ENCODE data around the gene SORCS2.
A peak's percentile ranks its signal among the peaks of the same experiment; 100 is the strongest.

Gene SORCS2

DNA sequence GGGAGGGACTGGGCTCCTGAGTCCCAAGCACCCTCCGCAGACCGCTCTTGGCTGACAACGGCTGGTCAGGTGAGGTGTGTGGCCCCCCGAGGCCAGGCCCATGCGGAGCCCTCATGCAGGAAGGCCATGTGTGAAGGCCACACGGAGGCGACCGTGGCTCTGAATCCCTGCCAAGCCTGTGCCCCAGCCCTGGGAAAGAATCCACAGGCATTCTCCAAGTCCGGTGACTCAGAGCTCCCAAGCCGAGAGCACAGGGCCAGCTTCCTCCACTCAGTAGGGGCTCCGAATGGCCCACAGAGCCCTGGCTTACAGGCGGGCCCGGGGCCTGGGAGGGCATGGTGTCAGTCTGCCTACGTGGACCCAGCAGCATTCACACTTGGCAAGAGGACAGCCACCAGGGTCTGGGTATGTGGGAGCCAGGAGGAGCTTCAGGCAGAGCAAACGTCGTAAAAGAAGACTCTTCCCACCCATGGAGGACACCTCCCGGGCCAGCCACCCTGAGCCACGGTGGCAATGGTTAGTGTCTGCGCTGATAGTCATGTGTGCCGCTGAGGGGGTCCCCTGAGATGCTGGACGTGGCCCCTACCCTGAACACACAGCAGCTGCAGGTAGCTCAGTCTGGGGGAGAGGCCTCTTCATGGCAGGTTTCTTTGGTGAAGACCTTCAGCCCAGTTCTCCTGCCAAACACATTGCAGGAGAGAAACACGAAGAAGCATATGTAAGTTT lies 136.7 kb downstream of the SORCS2 start:
- DNase-seq: no peak

DNA sequence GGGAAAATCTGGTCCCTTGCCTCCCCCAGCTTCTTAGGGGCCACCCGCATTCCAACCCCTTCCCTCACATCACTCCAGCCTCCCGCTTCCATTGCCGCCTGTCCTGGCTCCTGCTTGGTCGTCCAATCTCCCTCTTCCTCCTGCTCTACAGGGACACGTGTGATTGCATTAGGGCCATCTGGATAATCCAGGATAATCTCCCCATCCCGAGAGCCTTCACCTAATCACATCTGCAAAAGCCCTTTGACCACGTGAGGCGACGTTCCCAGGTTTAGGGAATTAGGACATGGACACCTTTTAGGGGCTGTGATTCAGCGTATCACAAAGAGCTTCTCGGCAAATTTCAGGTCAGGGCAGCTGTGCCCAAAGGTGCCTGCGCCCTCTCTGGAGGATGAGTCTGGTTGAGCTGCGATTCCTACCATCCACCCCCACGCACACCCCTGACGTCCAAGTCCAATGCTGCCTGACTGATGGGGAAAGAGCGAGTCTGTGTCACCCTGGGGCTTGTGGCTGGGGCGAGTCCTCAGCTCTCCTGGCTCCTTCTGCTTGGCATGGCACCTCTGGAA lies 137.8 kb downstream of the SORCS2 start:
- DNase-seq: no peak

DNA sequence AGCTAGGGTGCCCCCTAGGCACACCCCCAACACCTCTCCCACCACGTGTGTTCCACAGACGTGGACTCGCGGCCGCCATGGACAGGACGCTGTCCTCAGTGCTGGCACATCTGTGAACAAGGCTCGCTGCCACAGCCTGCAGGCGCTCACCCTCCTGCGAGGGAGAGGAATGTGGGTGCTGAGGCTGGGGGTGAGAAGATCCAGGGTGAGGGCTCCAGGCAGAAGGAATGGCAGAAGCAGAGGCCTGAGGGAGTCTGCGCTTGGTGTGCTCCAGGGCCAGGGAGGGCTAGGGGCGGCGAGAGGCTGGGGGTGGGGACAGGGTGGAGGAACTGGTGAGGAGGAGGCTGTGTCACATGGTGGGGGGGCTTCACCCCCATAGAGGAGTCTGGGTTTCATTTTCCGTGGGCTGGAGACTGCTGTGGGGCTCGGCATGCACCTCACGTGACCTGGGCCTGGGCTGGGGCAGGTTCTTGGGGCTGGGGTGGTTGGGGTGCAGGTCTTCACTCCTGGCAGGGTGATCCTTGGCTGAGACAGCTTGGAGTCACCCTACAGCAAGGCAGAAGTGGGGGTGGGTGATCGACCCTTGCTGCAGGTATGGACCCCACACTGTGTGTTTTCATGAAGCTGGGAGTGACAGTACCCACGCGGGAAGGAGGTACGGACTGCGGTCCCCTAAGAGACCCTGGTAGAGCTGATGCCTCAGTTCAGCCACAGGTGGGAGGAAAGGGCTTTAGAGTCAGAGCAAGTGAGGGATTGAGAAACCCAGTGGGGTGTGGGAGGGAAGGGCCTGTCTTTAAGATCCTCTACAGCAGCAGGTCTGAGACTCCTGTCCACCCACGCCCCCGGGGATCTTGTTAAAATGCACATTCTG lies 138.7 kb downstream of the SORCS2 start:
- DNase-seq: no peak

DNA sequence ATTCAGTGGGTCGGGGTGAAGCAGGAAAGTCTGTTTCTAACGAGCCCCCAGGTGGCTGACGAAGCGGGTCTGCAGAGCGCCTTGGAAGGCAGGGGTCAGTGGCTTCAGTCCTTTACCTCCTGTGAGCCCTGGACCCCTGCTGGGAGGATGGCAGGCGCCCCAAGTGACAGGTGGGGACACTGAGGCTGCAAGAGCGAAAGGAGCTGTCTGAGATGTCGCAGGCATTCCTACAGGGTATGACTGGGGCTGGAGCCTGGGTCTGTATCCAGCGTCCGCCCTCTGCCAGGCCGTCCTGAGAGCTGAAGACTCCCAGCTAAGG lies 139.3 kb downstream of the SORCS2 start:
- no peak for DNase-seq

DNA sequence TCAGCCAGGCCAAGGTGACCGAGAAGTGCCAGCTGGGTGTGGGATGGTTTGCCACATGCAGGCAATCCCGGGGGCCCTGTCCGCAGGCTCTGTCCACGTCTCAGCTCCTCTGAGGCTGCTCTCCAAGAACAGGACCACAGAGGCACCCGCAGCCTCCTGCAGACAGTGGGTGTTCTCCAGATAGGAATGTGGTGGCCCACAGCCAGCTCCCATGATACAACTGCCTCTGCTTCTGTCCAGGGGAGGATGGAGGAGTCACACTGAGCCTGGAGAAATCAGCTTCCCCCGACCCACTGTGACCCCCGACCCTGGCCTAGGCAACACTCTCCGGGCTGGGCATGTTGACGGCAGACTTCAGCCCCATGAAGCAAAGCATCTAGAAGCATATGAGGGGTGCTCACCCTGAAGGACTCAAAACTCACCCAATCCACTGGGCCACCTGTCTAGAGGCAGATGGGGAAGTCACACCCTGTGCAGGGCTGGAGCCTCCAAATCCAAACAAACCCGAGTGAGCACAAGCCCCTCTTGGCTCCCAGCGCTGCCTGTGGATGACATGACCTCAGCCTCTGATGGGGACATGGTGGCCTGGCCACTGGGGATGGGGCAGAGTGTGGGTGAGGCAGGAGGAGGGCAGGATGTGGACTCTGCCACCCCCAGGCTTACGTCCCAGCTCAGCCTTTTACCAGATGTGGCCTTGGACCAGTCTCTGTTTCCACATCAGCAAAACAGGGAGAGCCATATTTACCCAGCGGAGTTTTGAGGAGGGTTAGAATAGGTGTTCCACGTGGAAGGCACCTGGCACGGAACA lies 140.1 kb downstream of the SORCS2 start:
- DNase-seq: no peak

DNA sequence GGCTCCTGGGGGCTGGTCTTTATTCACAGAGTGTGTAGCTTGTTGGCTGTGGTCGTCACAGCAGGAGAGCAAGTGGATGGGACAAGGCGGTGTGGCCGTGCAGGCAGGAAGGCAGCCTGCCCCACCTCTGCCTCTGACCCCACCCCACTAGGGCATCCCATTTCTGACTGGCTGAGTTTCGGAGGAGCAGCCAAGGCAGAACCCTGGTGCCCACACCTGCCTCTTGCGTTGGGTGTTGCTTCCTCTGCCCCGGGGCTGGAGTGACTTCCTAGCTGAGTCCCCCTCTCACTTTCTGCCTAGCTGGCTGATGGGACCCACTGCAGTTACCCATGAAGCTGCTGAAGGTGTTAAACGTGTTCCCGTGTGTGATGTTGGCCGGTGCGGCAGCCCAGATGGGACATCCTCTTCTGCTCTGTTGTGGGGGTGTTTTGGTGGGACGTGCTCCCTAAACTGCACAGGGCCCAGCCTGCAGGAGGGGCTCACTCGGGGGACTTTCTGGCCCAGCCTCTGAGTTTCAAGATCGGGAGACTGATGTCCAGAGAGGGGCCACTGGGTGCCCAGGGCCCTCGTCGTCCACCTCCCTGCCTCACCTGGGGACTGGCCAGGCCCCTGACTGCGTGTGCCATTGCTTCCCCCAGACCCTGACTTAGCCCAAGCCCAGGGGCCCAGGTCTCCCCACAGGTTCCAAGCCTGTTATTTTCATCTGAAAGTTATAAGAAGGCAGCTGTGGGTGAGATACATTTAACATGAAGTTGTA lies 140.9 kb downstream of the SORCS2 start:
- DNase-seq: no peak

DNA sequence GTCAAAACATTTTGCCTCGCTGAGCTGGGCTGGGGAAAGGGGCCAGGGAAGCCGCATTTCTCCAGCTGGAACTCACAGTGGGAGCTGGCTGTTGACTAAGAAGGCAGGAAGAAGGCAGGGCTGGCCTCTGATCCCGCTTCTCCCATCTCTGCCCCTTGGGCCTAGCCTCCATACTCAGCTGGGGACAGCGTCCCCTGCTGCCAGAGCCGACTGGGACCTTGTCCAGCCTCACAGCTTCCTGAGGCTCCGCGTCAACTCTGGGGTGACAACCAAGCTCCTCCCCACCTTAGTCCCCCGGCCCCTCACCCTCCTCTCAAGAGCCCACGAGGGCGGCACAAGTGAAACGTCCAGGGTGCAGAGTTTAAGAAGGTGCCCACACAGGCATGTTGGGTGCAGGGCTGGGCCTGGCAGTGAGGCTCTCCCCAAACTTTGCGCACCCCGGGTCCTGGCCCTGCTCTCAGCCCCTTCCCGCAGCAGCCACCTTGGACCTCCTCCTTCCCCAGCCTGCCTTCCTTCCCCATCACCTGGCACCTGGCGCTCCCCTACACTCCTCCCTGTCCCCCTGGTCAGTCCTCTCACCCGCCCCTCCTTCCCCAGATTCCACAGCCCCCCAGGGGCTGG lies 141.6 kb downstream of the SORCS2 start:
- DNase-seq: no peak

DNA sequence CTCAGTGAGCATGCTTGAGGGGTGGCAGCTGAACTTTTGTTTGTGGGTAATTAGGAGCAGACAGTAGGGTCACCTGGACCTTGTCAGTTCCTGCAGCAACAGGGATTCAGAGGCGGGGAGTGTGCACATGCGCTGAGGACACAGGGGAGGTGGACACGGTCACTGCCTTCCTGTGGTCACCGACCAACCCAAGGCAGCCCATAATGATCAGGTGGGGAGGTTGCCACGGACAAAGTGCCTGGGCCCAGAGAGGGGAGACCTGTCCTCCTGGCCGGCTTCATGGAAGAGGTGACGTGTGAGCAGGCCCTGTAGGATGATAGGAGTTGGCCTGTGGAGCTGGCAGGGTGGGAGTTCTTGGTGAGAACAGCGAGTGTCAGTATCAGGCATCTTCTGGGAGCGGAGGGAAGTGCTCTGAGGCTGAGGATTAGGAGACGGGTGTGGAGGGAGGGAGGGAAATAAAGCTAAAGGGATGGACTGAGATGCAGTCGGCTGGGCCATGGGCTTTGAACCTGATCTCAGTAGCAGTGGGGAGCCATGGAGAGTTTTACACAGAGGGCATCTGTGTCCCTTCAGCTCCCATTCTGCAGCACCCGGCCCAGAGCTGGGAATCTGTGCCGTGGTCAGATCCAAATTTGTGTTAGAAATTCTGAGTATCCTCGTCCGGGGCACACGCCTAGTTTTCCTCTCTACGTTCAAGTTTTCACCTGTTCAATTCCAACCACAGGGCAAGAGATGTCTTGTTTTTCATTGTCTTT lies 142.4 kb downstream of the SORCS2 start:
- DNase-seq: no peak

DNA sequence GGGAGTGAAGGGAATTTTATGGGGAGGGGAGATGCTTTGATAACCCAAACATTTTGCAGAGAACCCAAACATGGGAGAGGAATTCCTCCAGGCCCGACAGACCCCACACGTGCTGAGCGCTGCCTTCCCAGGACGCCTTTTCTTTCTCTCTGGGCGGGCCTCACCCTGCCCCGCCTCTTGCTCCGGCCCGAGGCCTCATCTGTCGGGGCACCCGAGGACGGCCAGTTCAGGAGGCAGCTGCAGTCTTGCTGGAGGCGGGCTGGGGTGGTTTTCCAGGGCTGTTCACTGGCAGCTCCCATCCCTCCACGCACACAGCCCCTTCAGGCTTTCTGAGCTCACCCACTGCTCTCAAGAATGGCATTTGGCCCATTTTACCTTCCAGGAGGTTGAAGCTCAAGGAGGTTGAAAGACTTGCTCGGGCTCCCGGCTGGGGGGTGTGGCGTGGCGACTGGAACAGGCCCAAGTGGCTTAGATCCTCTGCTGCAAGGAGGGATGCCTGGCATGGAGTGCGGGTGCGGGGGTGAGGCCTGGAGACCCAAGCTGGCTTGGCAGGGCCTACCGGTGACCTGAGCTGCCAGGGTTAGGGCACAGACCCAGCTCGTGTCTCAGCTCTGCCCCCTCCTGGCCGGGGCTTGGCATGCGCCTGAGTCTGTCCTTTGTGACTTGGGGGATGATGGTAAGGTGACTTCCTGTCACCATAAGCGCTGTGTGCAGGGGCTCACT lies 143.2 kb downstream of the SORCS2 start:
- peak; percentile 64 for DNase-seq

DNA sequence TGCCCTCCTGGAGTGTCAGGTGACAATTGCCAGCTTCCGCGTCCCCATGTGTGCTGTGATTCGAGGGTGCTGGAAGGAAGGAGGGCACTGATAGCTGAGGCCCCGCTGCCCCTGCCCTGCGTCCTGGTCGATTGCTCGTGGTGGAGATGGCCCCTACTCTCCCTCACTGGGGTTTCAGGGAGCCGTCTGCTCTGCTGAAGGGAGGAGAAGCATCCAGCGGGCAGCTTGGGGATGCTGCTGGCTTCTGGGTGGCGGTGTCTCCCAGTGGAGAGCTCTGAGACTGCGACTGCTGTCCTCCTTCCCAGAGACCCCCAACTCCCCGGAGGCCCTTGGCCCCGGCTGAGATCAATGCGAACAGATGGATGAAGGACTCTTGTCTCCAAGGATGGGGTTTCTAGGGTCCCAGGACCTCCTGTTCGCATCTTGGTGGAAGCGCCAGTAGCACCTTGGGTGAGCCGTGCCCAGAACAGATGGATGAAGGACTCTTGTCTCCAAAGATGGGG lies 143.8 kb downstream of the SORCS2 start:
- no peak for DNase-seq

DNA sequence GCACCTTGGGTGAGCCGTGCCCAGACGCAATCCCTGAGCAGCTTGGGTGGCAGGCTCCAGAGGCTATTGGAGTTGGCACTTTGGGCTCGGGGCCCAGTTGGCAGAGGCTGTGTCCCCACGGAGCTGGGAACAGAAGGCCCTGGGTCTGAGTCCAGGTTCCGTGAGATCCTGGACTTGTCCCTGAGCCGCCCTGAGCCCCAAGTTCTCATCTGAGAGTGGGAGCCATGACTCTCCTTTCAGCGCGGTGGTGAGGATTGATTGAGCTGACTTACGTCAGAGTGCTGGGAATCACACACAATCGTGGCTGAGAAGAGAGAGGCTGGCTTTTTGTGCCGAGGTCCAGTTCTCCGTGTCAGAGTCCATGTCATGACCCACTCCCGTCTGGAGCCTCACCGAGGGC lies 144.4 kb downstream of the SORCS2 start:
- DNase-seq: no peak

DNA sequence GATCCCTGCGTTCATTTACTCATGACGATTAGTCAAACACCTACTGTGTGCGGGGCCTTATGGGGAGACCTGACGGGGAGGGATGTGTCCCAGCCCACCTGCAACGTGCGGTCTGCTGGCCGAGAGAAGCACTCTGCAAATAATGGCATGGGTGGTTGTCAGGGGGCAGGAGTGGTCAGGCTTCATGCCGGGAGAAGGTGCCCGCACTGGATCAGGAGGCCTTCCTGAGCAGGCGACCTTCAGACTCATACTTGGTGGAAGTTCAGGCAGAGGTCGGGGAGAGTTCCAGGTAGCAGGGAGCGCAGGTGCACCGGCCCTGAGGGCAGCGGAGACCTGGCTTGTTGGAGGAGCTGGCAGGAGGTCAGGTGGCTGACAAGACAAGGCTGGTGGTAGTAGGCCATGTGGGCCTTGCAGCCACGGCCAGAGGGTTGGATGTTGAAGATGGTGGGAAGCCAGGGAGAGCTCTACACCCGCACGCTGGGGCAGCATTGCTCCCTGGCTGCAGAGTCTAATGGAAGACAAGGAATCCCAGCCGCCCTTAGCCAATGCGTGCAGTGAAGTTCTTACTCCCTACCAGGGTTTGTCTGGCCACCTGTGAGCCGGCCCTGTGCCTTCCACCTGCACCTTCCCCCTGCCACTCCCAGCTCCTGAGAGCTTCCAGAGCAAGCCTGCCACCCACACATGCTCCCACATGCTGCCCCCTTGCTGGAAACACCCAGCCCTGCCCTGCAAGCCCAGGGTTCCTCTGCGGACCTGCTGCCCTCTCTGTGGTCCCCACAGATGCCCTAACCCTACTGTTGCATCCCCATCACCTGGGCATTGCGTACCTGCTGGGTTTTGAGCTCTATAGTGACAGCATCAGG lies 145.1 kb downstream of the SORCS2 start:
- DNase-seq: no peak

DNA sequence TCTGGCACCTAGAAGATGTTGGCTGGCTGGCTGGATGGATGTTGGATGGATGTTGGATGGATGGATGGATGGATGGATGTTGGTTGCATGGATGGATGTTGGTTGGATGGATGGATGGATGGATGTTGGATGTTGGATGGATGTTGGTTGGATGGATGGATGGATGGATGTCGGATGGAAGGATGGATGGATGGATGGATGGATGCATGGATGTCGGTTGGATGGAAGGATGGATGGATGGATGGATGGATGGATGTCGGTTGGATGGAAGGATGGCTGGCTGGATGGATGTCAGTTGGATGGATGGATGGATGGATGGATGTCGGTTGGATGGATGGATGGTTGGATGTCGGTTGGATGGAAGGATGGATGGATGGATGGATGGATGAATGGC lies 145.7 kb downstream of the SORCS2 start:
- no peak for DNase-seq

DNA sequence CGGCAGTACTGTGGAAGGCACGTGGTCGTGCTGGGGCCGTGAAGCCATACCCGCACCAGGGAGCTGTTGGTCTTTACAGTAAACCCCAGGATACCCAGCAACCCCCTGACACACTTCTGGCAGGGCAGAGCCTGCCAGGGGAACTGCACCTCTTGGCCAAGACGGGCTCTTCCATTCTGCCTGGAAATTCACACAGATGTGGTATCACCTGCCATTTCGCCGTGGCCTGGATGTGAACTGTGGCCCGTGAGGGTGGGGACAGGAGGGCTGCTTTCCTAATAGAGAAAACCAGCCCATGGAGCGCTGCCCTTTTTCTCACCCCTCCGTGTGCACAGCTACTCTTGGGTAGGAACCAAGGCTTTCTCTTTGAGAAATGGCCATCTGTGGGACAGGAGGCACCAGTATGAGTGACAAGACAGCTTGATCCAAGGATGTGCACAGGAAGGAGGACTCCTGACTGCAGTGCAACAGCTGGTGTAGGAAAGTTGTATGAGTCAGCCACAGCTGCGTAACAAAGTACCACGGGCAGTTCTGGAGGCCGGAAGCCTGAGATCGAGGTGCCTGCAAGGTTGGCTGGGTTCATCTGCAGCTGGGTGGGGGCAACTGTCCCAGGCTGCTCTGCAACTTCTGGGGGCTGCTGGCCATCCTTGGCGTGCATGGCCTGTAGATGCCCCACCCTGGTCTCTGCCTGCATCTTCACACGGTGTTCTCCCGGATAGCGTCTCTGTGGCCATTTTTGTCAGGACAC lies 146.7 kb downstream of the SORCS2 start:
- no peak for DNase-seq

DNA sequence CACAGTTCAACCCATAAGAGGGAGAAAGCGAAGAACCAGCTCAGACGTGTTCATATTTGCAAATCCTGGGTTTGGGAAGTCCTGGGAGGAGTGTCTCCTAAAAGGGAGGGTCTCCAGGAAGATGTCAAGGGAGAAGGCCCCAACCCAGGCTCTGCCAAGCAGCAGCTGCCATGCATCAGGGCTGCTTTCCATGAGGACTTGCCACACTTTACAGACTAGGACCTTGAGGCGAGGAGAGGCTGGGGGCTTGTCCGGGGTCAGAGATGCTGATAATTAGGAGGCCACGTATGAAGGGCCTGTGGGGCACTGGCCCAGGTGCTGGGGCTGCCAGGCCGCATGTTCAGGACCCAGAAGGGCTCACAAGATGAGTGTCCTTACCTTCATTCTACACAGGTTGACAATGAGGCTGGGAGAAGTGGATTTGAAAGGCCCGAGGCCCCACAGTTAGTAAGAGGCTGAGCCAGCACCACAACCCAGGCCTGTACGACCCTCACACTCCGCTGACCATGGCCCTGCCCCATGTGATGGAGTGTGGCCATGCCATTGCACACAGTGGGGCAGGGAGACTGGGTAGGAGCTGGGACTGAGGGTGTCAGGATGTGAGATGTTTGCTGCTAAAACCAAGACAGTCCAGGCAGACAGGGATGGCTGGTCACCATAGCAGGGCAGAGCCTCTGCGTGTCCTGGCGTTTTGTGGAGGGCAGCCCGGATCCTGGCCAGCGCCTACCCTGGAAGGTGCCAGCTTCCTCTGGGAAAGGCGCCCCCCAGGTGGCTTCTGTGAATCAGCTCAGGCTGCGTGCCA lies 147.6 kb downstream of the SORCS2 start:
- DNase-seq: no peak

DNA sequence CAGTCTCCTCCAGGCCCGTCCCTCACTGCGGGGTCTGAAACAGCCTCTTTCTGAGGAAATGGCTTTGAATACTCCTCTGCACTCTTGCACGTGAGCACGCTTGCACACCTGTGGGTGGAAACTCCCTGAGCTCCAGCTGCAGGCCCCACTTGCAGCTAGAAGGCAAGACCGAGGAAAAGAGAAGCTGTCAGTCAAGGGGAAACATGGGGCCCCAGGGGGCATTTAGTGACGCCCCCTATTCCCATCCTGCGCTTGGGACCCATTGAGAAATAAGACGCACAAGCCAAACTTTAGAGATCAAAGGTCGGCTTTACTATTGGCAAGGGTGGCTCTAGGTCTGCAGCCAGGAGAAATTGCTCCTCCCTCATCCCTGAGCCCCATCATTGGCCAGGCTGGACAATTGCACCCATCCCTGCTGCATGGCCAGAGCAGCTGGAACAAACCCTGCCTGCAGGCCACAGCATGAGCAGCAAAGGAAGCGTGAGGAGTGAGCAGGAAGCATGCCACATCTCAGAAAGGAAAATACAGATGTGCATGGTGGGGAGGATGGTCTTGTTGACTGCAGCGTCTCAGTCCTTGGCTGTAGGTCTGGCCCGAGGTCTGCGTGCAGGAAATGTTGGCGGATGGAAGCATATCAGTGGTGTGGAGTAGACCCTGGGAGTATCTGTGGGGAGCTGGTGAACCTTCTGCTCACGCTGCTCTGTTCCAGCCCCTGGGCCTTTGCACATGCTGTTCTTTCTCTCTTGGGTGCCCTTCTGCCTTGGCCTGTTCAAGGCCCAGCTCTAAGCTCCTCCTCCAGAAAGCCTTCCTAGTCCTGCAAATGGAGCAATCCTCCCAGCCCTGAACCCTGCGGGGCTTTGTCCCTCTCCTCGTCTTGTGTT lies 148.5 kb downstream of the SORCS2 start:
- no peak for DNase-seq

All from GDM1 (cell line).